Breast epithelium (tissue), 4 donors: Measurements from ENCODE around the gene PPARD. TPM values are rescaled to one million over a fixed set of nuclear protein-coding genes. Genes with fewer than 3 reads are reported as not detected.
"Not testable (repeated sequence)": the region's sequence is repeated elsewhere in the genome, so short reads cannot be mapped to it uniquely, and the experiment has no call there.

Source experiments
- DNase-seq, 2 donors: peaks; one replicate each; pipeline ENCODE4 v3.0.0-alpha.2; 2019; ENCODE audit warnings: low spot score in 2 of 2
- H3K27ac ChIP-seq, 2 donors: fragments of 200-600 bp; sonication (generic) in 1 of 2; one replicate each; pipeline ENCODE4 v1.5.1; 2016 to 2019; ENCODE audit warnings: mild to moderate bottlenecking in 1 of 2
- H3K27me3 ChIP-seq, 2 donors: fragments of 200-600 bp; sonication (generic) in 1 of 2; one replicate each; pipeline versions ENCODE4 v1.5.1 to v1.6.0; 2017 to 2019; ENCODE audit warnings: control low read depth in 1 of 2, mild to moderate bottlenecking in 1 of 2
- H3K36me3 ChIP-seq: fragments of 200-600 bp; one replicate; pipeline ENCODE4 v1.5.1; 2019
- H3K4me1 ChIP-seq, 2 donors: fragments of 200-600 bp; sonication (generic); one replicate each; pipeline ENCODE4 v1.5.1; 2016 to 2019; ENCODE audit warnings: control low read depth in 1 of 2
- H3K4me3 ChIP-seq, 3 donors: fragments of 200-600 bp; sonication (generic); 1 replicate in 2 of 3; 2 replicates in 1 of 3; pipeline ENCODE4 v1.5.1; 2016 to 2019; ENCODE audit warnings: mild to moderate bottlenecking in 3 of 3, moderate library complexity in 2 of 3
- H3K9me3 ChIP-seq, 2 donors: fragments of 200-600 bp; sonication (generic) in 1 of 2; one replicate each; pipeline ENCODE4 v1.5.1; 2016 to 2019; ENCODE audit warnings: control low read depth in 1 of 2
- POLR2A ChIP-seq: fragments of 450-650 bp; IDR thresholded peaks from one replicate; pipeline ENCODE4 v1.6.1; 2016; ENCODE audit warnings: antibody characterized with exemption, mild to moderate bottlenecking, moderate library complexity
- POLR2AphosphoS5 ChIP-seq, 3 donors: sonication (generic); formaldehyde crosslinking; IDR thresholded peaks; one replicate each; pipeline ENCODE4 v1.6.1; 2017; ENCODE audit warnings: antibody characterized with exemption in 3 of 3
- intact Hi-C: fragments of 100-400 bp; cut with DNase I; formaldehyde crosslinking; loops from one replicate; pipeline ENCODE4 v1.15.1; 2023; ENCODE audit warnings: low total_unique reads
- total RNA-seq, 3 donors: library from RNA; depleted of rRNA; stranded (reverse); fragments of >200 nt; gene quantifications; one replicate each; pipeline ENCODE4 v1.1.0, GENCODE V29; 2016
- TF ChIP-seq, protein P1 (sequence below), 3 donors: fragments of 450-650 bp; IDR thresholded peaks; one replicate each; pipeline ENCODE4 v1.5.1; 2016 to 2017; ENCODE audit warnings: antibody characterized with exemption in 3 of 3, mild to moderate bottlenecking in 3 of 3, moderate library complexity in 3 of 3

Gene PPARD
- total RNA-seq, 3 donors from 2014 or later, result 7.2 to 11.1 (median 10.7) TPM

DNA sequence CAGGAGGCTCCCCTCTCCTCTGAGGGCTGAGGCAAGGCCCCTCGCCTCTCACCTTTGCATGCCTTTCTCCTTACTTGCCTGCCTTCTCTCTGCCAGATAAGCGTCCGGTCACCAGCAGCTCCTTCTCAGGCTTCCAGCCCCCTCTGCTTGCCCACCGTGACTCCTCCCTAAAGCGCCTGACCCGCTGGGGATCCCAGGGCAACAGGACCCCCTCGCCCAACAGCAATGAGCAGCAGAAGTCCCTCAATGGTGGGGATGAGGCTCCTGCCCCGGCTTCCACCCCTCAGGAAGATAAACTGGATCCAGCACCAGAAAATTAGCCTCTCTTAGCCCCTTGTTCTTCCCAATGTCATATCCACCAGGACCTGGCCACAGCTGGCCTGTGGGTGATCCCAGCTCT lies 21.3 kb upstream of the PPARD start:
- DNase-seq, result no peak
- no peaks in the 10 kb centered on the region for H3K4me1 ChIP-seq
- H3K27ac ChIP-seq, result no peak overlapping the region
- H3K9me3 ChIP-seq, result no peaks in the 10 kb centered on the region
- no peaks in the 10 kb centered on the region for H3K27me3 ChIP-seq
- no peaks in the 10 kb centered on the region for H3K36me3 ChIP-seq
- H3K4me3 ChIP-seq, result no peak overlapping the region
- no peak for TF ChIP-seq POLR2AphosphoS5 (IDR thresholded peaks at IDR 0.05)
- TF ChIP-seq, protein P1, sequence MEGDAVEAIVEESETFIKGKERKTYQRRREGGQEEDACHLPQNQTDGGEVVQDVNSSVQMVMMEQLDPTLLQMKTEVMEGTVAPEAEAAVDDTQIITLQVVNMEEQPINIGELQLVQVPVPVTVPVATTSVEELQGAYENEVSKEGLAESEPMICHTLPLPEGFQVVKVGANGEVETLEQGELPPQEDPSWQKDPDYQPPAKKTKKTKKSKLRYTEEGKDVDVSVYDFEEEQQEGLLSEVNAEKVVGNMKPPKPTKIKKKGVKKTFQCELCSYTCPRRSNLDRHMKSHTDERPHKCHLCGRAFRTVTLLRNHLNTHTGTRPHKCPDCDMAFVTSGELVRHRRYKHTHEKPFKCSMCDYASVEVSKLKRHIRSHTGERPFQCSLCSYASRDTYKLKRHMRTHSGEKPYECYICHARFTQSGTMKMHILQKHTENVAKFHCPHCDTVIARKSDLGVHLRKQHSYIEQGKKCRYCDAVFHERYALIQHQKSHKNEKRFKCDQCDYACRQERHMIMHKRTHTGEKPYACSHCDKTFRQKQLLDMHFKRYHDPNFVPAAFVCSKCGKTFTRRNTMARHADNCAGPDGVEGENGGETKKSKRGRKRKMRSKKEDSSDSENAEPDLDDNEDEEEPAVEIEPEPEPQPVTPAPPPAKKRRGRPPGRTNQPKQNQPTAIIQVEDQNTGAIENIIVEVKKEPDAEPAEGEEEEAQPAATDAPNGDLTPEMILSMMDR (IDR thresholded peaks at IDR 0.05), result no peak
- TF ChIP-seq POLR2A, result no peak
- intact Hi-C loops, result no loop called here

DNA sequence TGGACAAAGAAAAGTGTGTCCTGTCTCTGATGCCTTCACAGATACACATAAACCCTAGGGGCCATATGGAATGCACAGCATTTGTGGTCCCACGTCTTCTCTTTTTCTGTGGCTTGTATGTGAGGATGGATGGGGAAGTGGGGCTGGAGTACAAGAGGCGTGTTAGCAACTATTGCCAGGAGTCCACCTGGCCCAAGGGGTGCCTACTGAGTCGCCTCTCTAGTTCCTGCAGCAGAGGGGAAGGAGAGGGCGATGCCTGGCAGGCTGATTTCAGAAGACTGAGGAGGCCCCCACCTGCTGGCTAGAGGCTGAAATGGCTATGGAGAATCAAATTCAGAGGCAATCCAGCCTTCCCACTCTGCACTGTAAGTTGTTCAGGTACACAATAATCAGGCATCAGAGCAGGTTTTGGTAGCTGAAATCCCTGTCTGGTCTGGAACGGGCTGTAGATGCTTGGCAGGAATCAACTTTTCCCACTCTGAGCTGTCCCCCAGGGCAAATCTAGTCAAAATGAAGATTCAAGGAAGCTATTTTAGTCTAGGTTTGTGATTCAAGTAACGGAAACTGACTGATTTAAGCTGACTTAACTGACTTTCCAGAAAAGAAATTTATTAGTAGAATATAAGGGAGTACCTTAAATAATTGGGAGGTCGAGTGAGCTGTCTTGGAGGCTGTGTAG lies 14.9 kb upstream of the PPARD start:
- DNase-seq, result no peak
- H3K4me3 ChIP-seq, result no peak overlapping the region
- H3K27me3 ChIP-seq, result no peaks in the 10 kb centered on the region
- no peak for TF ChIP-seq POLR2A
- no peak for TF ChIP-seq POLR2AphosphoS5 (IDR thresholded peaks at IDR 0.05)
- TF ChIP-seq, protein P1 (IDR thresholded peaks at IDR 0.05), result peak in 2 of 3 donors; percentile 27
- H3K9me3 ChIP-seq, result no peaks in the 10 kb centered on the region
- intact Hi-C loops, result no loop called here
- no peaks in the 10 kb centered on the region for H3K4me1 ChIP-seq
- H3K36me3 ChIP-seq, result no peaks in the 10 kb centered on the region
- H3K27ac ChIP-seq, result no peak overlapping the region

DNA sequence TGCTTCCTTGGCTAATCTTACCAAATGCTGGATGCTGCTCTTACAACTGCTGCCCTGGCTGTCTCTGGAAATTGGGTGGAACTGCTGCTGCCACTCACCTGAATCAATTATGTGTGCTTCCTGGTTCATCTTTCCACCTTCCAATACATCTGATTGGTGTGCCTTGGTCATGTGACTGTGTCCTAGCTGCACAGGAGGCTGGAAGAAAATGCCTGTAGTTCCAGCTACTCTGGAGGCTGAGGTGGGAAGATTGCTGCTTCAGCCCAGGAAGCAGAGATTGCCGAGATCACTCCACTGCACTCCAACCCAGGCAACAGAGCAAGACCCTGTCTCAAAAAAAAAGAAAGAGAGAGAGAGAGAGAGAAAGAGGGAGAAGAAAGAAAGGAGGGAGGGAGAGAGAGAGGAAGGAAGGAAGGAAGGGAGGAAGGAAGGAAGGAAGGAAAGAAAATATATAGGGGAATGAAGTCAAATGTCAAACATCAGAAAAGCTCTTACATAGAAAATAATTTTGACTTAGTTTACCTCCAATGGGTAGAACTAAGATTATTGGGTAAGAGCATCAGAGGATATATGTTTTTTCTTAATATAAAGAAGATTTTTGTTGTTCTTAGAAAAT lies 14.1 kb upstream of the PPARD start:
- no peak for DNase-seq
- no peak overlapping the region for H3K4me3 ChIP-seq
- no peaks in the 10 kb centered on the region for H3K4me1 ChIP-seq
- no peak for TF ChIP-seq POLR2AphosphoS5 (IDR thresholded peaks at IDR 0.05)
- no peak for TF ChIP-seq POLR2A
- TF ChIP-seq, protein P1 (IDR thresholded peaks at IDR 0.05), result no peak
- H3K36me3 ChIP-seq, result no peaks in the 10 kb centered on the region
- intact Hi-C loops, result no loop called here
- H3K27me3 ChIP-seq, result no peaks in the 10 kb centered on the region
- H3K9me3 ChIP-seq, result no peaks in the 10 kb centered on the region
- no peak overlapping the region for H3K27ac ChIP-seq

DNA sequence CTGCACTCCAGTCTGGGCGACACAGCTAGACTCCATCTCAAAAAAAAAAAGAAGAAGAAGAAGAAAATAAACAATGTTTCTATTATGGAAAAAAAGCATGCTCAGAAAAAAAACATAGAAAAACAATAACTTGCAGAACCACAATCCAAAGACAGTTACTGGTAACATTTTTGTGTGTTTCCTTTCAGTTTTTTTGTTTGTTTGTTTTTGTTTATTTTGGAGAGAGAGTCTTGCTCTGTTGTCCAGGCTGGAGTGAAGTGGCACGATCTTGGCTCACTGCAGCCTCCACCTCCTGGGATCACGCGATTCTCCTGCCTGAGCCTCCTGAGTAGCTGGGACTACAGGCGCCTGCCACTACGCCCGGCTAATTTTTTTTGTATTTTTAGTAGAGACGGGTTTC lies 13.4 kb upstream of the PPARD start:
- H3K27ac ChIP-seq, H3K27me3 ChIP-seq, H3K4me1 ChIP-seq, H3K36me3 ChIP-seq, intact Hi-C loops, H3K9me3 ChIP-seq, H3K4me3 ChIP-seq, DNase-seq: not testable (repeated sequence)

DNA sequence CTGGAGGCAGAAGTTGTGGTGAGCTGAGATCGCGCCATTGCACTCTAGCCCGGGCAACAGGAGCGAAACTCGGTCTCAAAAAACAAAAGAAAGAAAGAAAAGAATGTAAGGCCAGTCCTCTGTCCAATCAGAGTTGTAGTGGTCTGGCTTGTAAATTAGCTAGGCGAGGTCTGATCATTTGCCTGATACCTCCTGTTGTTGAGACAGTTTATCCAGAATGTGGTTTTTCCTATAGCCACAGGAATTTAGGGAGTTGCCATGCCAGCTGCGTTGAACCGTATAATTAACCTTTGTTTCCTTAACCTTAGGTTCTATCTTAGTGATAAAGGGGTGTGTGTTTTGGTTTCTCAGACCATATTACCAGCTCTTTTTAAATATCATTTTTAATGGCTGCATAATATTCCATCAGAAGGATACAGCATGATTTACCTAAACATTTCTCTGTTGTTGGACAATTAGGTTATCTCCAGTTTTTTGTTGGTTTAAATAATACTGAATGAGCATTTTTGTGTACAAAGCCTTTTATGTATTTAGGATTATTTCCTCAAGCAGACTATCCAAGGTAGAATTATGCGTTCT lies 11.7 kb upstream of the PPARD start:
- no peaks in the 10 kb centered on the region for H3K27me3 ChIP-seq
- no peak overlapping the region for H3K27ac ChIP-seq
- H3K9me3 ChIP-seq, result no peaks in the 10 kb centered on the region
- intact Hi-C loops, result no loop called here
- no peaks in the 10 kb centered on the region for H3K36me3 ChIP-seq
- DNase-seq, result no peak
- H3K4me3 ChIP-seq, result no peak overlapping the region
- H3K4me1 ChIP-seq, result no peaks in the 10 kb centered on the region
- TF ChIP-seq POLR2AphosphoS5 (IDR thresholded peaks at IDR 0.05) (no peak), POLR2A (no peak)
- TF ChIP-seq, protein P1 (IDR thresholded peaks at IDR 0.05), result no peak

DNA sequence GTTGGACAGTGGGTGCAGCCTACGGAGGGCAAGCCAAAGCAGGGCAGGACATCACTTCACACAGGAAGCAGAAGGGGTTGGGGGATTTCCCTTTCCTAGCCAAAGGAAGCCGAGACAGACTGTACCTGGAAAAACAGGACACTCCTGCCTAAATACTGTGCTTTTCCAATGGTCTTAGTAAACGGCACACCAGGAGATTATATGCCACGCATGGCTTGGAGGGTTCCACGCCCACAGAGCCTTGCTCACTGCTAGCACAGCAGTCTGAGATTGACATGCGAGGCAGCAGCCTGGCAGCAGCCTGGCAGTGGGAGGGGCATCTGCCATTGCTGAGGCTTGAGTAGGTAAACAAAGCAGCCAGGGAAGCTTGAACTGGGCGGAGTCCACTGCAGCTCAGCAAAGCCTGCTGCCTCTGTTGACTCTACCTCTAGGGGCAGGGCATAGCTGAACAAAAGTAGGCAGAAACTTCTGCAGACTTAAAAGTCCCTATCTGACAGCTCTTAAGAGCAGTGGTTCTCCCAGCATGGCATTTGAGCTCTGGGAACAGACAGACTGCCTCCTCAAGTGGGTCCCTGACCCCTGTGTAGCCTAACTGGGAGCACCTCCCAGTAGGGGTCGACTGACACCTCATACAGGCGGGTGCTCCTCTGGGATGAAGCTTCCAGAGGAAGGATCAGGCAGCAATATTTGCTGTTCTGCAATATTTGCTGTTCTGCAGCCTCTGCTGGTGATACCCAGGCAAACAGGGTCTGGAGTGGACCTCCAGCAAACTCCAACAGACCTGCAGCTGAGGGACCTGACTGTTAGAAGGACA lies 10.1 kb upstream of the PPARD start:
- H3K4me1 ChIP-seq, H3K27me3 ChIP-seq, H3K36me3 ChIP-seq, intact Hi-C loops, H3K27ac ChIP-seq, H3K9me3 ChIP-seq, H3K4me3 ChIP-seq: not testable (repeated sequence)
- DNase-seq, result peak in 1 of 2 donors; percentile 65
